ENCODE data around the gene GNGT2. TPM values are rescaled to one million over a fixed set of nuclear protein-coding genes. Genes with fewer than 3 reads are reported as not detected.

Gene GNGT2
- total and polyA plus RNA-seq, 2 experiments from 2014 or later = 0.42 to 1.5 TPM

DNA sequence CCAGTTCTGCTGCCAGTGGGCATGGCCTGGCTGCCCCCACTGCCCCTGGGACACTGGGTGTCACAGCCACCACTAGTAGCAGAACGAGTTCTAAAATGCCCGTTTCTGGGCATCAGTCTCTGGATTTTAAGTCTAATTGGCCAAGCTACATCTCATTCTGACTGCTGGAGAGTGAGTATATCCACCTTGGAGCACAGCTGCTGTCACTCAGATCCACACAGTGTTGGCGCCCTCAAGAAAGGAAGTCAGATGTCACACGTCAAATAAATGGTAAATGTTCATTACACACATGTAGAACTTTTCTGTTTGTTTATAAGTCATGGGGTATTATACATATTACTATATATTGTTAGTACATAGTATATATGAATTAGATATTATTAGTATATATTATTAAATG lies 19.4 kb downstream of the GNGT2 start (continued):
- TF ChIP-seq, protein P1, sequence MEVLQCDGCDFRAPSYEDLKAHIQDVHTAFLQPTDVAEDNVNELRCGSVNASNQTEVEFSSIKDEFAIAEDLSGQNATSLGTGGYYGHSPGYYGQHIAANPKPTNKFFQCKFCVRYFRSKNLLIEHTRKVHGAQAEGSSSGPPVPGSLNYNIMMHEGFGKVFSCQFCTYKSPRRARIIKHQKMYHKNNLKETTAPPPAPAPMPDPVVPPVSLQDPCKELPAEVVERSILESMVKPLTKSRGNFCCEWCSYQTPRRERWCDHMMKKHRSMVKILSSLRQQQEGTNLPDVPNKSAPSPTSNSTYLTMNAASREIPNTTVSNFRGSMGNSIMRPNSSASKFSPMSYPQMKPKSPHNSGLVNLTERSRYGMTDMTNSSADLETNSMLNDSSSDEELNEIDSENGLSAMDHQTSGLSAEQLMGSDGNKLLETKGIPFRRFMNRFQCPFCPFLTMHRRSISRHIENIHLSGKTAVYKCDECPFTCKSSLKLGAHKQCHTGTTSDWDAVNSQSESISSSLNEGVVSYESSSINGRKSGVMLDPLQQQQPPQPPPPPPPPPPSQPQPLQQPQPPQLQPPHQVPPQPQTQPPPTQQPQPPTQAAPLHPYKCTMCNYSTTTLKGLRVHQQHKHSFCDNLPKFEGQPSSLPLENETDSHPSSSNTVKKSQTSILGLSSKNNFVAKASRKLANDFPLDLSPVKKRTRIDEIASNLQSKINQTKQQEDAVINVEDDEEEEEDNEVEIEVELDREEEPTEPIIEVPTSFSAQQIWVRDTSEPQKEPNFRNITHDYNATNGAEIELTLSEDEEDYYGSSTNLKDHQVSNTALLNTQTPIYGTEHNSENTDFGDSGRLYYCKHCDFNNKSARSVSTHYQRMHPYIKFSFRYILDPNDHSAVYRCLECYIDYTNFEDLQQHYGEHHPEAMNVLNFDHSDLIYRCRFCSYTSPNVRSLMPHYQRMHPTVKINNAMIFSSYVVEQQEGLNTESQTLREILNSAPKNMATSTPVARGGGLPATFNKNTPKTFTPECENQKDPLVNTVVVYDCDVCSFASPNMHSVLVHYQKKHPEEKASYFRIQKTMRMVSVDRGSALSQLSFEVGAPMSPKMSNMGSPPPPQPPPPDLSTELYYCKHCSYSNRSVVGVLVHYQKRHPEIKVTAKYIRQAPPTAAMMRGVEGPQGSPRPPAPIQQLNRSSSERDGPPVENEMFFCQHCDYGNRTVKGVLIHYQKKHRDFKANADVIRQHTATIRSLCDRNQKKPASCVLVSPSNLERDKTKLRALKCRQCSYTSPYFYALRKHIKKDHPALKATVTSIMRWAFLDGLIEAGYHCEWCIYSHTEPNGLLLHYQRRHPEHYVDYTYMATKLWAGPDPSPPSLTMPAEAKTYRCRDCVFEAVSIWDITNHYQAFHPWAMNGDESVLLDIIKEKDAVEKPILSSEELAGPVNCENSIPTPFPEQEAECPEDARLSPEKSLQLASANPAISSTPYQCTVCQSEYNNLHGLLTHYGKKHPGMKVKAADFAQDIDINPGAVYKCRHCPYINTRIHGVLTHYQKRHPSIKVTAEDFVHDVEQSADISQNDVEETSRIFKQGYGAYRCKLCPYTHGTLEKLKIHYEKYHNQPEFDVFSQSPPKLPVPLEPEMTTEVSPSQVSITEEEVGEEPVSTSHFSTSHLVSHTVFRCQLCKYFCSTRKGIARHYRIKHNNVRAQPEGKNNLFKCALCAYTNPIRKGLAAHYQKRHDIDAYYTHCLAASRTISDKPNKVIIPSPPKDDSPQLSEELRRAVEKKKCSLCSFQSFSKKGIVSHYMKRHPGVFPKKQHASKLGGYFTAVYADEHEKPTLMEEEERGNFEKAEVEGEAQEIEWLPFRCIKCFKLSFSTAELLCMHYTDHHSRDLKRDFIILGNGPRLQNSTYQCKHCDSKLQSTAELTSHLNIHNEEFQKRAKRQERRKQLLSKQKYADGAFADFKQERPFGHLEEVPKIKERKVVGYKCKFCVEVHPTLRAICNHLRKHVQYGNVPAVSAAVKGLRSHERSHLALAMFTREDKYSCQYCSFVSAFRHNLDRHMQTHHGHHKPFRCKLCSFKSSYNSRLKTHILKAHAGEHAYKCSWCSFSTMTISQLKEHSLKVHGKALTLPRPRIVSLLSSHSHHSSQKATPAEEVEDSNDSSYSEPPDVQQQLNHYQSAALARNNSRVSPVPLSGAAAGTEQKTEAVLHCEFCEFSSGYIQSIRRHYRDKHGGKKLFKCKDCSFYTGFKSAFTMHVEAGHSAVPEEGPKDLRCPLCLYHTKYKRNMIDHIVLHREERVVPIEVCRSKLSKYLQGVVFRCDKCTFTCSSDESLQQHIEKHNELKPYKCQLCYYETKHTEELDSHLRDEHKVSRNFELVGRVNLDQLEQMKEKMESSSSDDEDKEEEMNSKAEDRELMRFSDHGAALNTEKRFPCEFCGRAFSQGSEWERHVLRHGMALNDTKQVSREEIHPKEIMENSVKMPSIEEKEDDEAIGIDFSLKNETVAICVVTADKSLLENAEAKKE (CRISPR knock-in tag; IDR thresholded peaks at IDR 0.05) = no peak
- TF ChIP-seq NANOG (IDR thresholded peaks at IDR 0.05; ENCODE audit: borderline replicate concordance) = no peak

DNA sequence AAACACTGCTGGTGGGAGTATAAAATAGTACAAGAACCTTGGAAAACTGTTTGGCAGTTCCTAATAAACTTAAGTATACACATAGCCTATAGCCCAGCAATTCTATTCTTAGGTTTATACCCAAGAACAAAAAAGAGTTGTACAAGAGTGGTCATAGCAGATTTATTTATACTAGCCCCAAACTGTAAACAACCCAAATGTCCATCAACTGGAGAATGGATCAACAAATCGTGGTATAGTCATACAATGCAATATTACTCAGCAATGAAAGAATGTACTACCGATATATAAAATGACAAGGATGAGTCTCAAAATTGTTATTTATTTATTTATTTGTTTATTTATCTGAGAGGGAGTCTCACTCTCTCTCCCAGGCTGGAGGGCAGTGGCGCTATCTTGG lies 23.1 kb downstream of the GNGT2 start:
- H3K36me3 Mint-ChIP-seq (ENCODE audit: low read depth) = peaks cover 24% of the 10 kb centered on the region
- Histone ChIP-seq H3K27me3 (ENCODE audit: insufficient read depth) (no peaks in the 10 kb centered on the region), H3K4me3 (no peak overlapping the region), H4K20me1 (replicated peaks; ENCODE audit: insufficient read depth) (no peaks in the 10 kb centered on the region), H3K4me2 (no peak overlapping the region), H3K79me2 (replicated peaks; ENCODE audit: insufficient read depth) (no peaks in the 10 kb centered on the region), H3K4me1 (ENCODE audit: insufficient read depth) (peaks cover 2% of the 10 kb centered on the region; the same call in 1 of the 2 replicates), H3K9me2 (ENCODE audit: insufficient read depth) (no peaks in the 10 kb centered on the region), H3K27ac (ENCODE audit: low read depth) (no peak overlapping the region), H3K36me3 (ENCODE audit: insufficient read depth) (0 out of 2 replicates have a peak, but pooled peaks cover 3% of the 10 kb centered on the region), H3F3A (replicated peaks; ENCODE audit: low read depth) (peaks cover 5% of the 10 kb centered on the region; the same call in 1 of the 2 replicates), H2AFZ (no peak overlapping the region)
- no peak overlapping the region for H3K27ac Mint-ChIP-seq
- H3K4me3 Mint-ChIP-seq = no peak overlapping the region
- 0 out of 3 replicates have a peak, but pooled peaks cover 5% of the 10 kb centered on the region for H3K4me1 Mint-ChIP-seq
- DNase-seq (ENCODE audit: low spot score) (no peak), ATAC-seq (no peak)
- peaks cover 11% of the 10 kb centered on the region for H3K27me3 Mint-ChIP-seq (ENCODE audit: insufficient read depth, low read depth, poor library complexity)
- H3K9me3 Mint-ChIP-seq = peaks cover 39% of the 10 kb centered on the region
- no peak for TF ChIP-seq ZNF331 (CRISPR knock-in tag; IDR thresholded peaks at IDR 0.05; ENCODE audit: low read depth)
- TF ChIP-seq, protein P1 (CRISPR knock-in tag; IDR thresholded peaks at IDR 0.05) = no peak
- TF ChIP-seq, protein P2, sequence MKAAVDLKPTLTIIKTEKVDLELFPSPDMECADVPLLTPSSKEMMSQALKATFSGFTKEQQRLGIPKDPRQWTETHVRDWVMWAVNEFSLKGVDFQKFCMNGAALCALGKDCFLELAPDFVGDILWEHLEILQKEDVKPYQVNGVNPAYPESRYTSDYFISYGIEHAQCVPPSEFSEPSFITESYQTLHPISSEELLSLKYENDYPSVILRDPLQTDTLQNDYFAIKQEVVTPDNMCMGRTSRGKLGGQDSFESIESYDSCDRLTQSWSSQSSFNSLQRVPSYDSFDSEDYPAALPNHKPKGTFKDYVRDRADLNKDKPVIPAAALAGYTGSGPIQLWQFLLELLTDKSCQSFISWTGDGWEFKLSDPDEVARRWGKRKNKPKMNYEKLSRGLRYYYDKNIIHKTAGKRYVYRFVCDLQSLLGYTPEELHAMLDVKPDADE (IDR thresholded peaks at IDR 0.05) = no peak

All from GM23338 (cell line).